ENCODE measurements around the gene GDF7.

The GDF7 gene

GRCh38 chr2:20627712-20628380, 39.1 kb upstream of the GDF7 start:
- in situ Hi-C loops (cut with HindIII; ENCODE audit: low sequenced_read_pairs) = no loop called here
- H3K4me3 ChIP-seq (ENCODE audit: low read depth, low read length) = no peak overlapping the region
- no peak for TF ChIP-seq CTCF (IDR thresholded peaks at IDR 0.05; ENCODE audit: low read depth, low read length)
- no peak for DNase-seq (ENCODE audit: low read depth, low spot score)

GRCh38 chr2:20629181-20629580, 37.8 kb upstream of the GDF7 start:
- TF ChIP-seq CTCF (IDR thresholded peaks at IDR 0.05; ENCODE audit: low read depth, low read length) = no peak
- H3K4me3 ChIP-seq (ENCODE audit: low read depth, low read length) = no peak overlapping the region
- in situ Hi-C loops (cut with HindIII; ENCODE audit: low sequenced_read_pairs) = no loop called here
- no peak for DNase-seq (ENCODE audit: low read depth, low spot score)

- TF ChIP-seq CTCF (IDR thresholded peaks at IDR 0.05; ENCODE audit: low read depth, low read length) = no peak
- in situ Hi-C loops (cut with HindIII; ENCODE audit: low sequenced_read_pairs) = no loop called here
- no peak for DNase-seq (ENCODE audit: low read depth, low spot score)
- H3K4me3 ChIP-seq (ENCODE audit: low read depth, low read length) = no peak overlapping the region
Observed at GRCh38 chr2:20629581-20630171, 37.3 kb upstream of the GDF7 start.

GRCh38 chr2:20630967-20631366, 36.0 kb upstream of the GDF7 start:
- no peak for DNase-seq (ENCODE audit: low read depth, low spot score)
- in situ Hi-C loops (cut with HindIII; ENCODE audit: low sequenced_read_pairs) = no loop called here
- TF ChIP-seq CTCF (IDR thresholded peaks at IDR 0.05; ENCODE audit: low read depth, low read length) = no peak
- H3K4me3 ChIP-seq (ENCODE audit: low read depth, low read length) = no peak overlapping the region

- no peak for DNase-seq (ENCODE audit: low read depth, low spot score)
- no peak overlapping the region for H3K4me3 ChIP-seq (ENCODE audit: low read depth, low read length)
- in situ Hi-C loops (cut with HindIII; ENCODE audit: low sequenced_read_pairs) = no loop called here
- no peak for TF ChIP-seq CTCF (IDR thresholded peaks at IDR 0.05; ENCODE audit: low read depth, low read length)
Observed at GRCh38 chr2:20631617-20632307, 35.2 kb upstream of the GDF7 start.

- in situ Hi-C loops (cut with HindIII; ENCODE audit: low sequenced_read_pairs) = no loop called here
- DNase-seq (ENCODE audit: low read depth, low spot score) = no peak
- no peak overlapping the region for H3K4me3 ChIP-seq (ENCODE audit: low read depth, low read length)
- no peak for TF ChIP-seq CTCF (IDR thresholded peaks at IDR 0.05; ENCODE audit: low read depth, low read length)
Observed at GRCh38 chr2:20632446-20632990, 34.4 kb upstream of the GDF7 start.

All from astrocyte of the spinal cord (primary cell).